ENCODE data around the gene RASA2. TPM values are rescaled to one million over a fixed set of nuclear protein-coding genes. Genes with fewer than 3 reads are reported as not detected.

The RASA2 gene
- polyA plus RNA-seq, 1 donor from 2014 or later: 37.5 TPM

- no peaks in the 10 kb centered on the region for H3K36me3 ChIP-seq (ENCODE audit: insufficient read depth, low read length)
- H3F3A ChIP-seq (ENCODE audit: insufficient read depth, low read length, poor library complexity, severe bottlenecking): no peaks in the 10 kb centered on the region
- no peaks in the 10 kb centered on the region for H3K9me3 ChIP-seq (ENCODE audit: low read length)
- H3K9me2 ChIP-seq (ENCODE audit: insufficient read depth, low read length): no peaks in the 10 kb centered on the region
- H3K9ac ChIP-seq (ENCODE audit: low read length): no peak overlapping the region
- no peak overlapping the region for H3K4me3 ChIP-seq (ENCODE audit: low read length)
- H4K20me1 ChIP-seq (ENCODE audit: insufficient read depth): no peaks in the 10 kb centered on the region
- no peak for TF ChIP-seq RAD21 (conservative IDR thresholded peaks at IDR 0.05)
- no peak for TF ChIP-seq MXI1 (conservative IDR thresholded peaks at IDR 0.05; ENCODE audit: poor library complexity, severe bottlenecking)
- TF ChIP-seq POLR2AphosphoS5 (IDR thresholded peaks at IDR 0.05): no peak
- TF ChIP-seq TAF1 (IDR thresholded peaks at IDR 0.05; ENCODE audit: low read depth): no peak
- TF ChIP-seq EZH2 (IDR thresholded peaks at IDR 0.05; ENCODE audit: borderline replicate concordance, insufficient read depth, low read length, poor library complexity, severe bottlenecking): no peak
- TF ChIP-seq EP300 (conservative IDR thresholded peaks at IDR 0.05; ENCODE audit: poor library complexity, severe bottlenecking): no peak
- TF ChIP-seq SMC3 (conservative IDR thresholded peaks at IDR 0.05; ENCODE audit: poor library complexity): no peak
- TF ChIP-seq CTCF (IDR thresholded peaks at IDR 0.05; ENCODE audit: poor library complexity, severe bottlenecking): no peak
- TF ChIP-seq REST (IDR thresholded peaks at IDR 0.05; ENCODE audit: borderline replicate concordance): no peak
- H2AFZ ChIP-seq (ENCODE audit: low read depth, low read length): no peak overlapping the region
- H3K27me3 ChIP-seq (ENCODE audit: insufficient read depth, low read depth, low read length): no peaks in the 10 kb centered on the region
- H3K27ac ChIP-seq (ENCODE audit: low read length): no peak overlapping the region
- H3K4me2 ChIP-seq (ENCODE audit: low read length): no peak overlapping the region
- no peaks in the 10 kb centered on the region for H3K79me2 ChIP-seq (replicated peaks; ENCODE audit: insufficient read depth, low read length)
Observed at GRCh38 chr3:141524988-141525387, 38.2 kb downstream of the RASA2 start.

- no peaks in the 10 kb centered on the region for H3K36me3 ChIP-seq (ENCODE audit: insufficient read depth, low read length)
- no peak overlapping the region for H3K27ac ChIP-seq (ENCODE audit: low read length)
- H3K4me2 ChIP-seq (ENCODE audit: low read length): no peak overlapping the region
- H3K27me3 ChIP-seq (ENCODE audit: insufficient read depth, low read depth, low read length): no peaks in the 10 kb centered on the region
- H3F3A ChIP-seq (ENCODE audit: insufficient read depth, low read length, poor library complexity, severe bottlenecking): no peaks in the 10 kb centered on the region
- H3K4me3 ChIP-seq (ENCODE audit: low read length): no peak overlapping the region
- no peaks in the 10 kb centered on the region for H3K9me2 ChIP-seq (ENCODE audit: insufficient read depth, low read length)
- no peak overlapping the region for H3K9ac ChIP-seq (ENCODE audit: low read length)
- no peaks in the 10 kb centered on the region for H3K9me3 ChIP-seq (ENCODE audit: low read length)
- no peak for TF ChIP-seq MXI1 (conservative IDR thresholded peaks at IDR 0.05; ENCODE audit: poor library complexity, severe bottlenecking)
- TF ChIP-seq EZH2 (IDR thresholded peaks at IDR 0.05; ENCODE audit: borderline replicate concordance, insufficient read depth, low read length, poor library complexity, severe bottlenecking): no peak
- no peak for TF ChIP-seq REST (IDR thresholded peaks at IDR 0.05; ENCODE audit: borderline replicate concordance)
- H2AFZ ChIP-seq (ENCODE audit: low read depth, low read length): no peak overlapping the region
- no peaks in the 10 kb centered on the region for H3K79me2 ChIP-seq (replicated peaks; ENCODE audit: insufficient read depth, low read length)
- H4K20me1 ChIP-seq (ENCODE audit: insufficient read depth): no peaks in the 10 kb centered on the region
Observed at GRCh38 chr3:141525814-141526213, 39.0 kb downstream of the RASA2 start.
